Activated T-cell treated with anti-CD3 and anti-CD28 coated beads for 1 hour (primary cell): Measurements from ENCODE around the gene SHQ1.
"Not testable (repeated sequence)": the region's sequence is repeated elsewhere in the genome, so short reads cannot be mapped to it uniquely, and the experiment has no call there.

Experiments
- DNase-seq: peaks from one replicate; pipeline ENCODE4 v3.0.0-alpha.2; 2020; ENCODE audit warnings: low read depth

The SHQ1 gene

DNA sequence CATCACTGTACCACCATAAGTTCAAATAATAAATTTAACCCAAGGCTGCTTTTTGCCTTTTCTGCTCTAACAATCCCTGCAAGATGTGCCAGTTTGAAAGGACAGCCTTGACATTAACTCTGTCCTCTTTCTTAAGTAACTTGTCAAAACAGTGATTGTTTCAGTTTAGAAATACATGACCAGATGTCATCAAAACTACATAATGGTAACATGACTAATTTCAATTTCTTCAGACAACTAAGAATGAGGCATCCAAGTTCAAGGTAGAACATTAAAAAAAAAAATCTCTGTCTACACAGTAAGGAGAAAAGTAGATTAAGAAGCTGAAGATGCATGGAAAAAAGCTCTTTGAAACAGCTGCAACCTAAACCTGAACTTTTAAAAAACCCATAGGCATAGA is 47.4 kb downstream of the SHQ1 start:
- DNase-seq, result no peak

DNA sequence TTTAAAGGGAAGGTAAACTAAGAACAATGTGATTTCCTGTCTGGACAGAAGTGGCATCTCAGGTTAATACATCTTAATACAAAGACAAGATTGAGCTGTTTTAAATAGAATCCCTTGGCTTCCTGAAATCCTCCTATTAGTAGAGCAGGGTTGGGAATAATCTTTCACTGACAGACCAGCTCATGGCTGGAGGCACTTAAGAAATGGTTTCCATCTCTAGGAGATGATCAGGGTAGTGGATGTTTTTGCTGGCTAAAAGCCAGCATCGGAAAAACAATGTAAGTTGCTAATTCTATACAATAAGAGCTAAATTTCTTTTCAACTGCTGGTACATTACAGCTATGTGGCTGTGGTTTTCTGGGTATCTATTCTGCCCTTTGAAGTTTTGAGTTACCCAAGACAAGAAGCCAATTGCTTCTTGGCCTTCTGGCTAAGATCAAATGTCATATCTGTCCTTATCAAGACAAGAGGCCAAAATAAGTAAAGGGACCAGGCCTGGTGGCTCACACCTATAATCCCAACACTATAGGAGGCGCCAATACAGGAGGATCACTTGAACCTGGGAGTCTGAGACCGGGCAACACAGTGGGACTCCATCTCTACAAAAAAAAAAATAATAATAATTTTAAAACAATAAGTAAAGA is 49.6 kb downstream of the SHQ1 start:
- DNase-seq, result no peak

DNA sequence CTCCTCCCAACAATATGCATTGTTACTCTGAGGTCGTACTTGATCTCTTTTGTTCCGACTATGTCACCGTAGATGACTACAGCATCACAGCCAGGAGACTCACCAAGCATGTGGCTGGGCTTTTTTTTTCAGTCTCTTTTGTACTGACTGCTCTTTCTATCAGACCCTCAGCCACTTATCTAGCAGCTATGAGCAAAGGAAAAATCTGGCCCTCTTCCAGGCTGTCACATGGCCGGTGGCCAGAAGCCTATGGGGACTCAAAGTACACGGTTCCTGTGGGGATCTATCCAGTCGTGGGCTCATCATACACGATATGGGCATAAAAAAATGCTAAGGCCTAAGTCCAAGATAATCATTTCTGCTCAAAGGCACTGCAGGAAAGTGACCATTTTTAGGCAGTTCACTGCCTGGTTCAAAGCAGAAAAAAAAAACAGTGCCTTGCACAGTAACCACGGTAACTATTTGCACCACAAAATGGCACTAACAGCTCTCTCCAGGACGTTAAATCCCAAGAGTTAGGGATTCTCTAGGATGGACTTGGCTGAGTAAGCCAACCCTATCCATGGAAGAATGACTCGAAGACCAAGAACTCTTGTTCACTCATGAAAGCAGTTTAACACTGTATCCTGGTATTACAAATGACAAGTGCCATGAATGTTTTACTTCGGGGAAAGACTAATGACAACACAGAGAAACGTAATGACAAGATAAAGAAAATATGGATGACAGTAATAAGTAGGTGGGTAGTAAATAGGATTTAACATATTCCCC is 50.3 kb downstream of the SHQ1 start:
- DNase-seq, result no peak

DNA sequence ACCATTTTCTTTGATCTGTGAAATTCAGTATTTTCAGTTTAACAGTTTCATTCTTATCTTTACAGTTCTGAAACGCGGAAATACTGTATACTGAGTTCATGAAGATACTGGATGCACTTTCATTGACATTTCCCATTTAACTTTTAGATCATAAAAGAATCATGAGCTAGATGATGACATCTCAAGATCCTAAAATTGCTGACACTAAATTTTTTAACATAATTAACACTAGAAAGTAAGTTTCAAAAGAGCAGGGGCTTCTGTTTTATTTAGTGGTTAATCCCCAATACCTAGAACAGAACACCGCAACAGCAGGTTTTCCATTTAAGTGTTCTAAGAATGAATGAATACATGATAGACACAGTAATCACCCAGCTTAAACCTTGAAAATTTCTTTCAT is 54.2 kb downstream of the SHQ1 start:
- DNase-seq, result no peak

DNA sequence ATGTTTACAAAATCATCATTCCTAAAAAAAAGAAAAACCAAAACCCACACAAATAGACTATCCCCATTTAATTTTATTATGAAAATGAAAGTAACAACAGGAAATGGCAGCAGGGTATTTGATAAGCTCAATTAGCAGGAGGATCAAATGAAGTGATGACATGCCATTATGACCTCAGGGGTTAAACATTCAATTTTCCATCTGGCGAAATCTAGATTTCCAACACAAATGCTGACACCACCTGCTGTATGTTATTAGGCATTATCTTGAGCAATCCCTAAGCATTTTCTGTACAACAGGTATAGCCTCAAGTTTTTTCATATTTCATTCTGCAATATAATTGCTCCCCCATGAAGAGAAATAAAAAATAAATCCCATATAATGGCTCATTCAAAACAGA is 57.1 kb downstream of the SHQ1 start:
- DNase-seq, result no peak

DNA sequence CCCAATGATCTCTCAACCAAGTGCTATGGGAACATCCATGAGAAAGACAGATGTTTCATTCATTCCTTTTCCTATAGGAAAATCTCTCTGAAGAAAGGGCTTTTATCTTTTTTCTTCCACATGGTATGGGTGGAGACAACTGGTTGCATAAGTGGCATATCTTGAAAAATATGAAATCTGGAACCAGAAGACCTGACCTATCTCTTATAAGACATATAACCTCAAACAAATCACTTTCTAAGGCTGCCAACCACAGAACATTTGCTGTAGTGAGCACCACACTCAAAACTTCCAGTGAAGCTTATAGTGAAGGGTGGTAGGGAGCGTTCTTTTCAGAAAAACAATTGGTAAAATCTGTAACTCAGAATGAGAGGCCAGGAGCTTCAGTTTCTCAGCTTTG is 58.5 kb downstream of the SHQ1 start:
- no peak for DNase-seq

DNA sequence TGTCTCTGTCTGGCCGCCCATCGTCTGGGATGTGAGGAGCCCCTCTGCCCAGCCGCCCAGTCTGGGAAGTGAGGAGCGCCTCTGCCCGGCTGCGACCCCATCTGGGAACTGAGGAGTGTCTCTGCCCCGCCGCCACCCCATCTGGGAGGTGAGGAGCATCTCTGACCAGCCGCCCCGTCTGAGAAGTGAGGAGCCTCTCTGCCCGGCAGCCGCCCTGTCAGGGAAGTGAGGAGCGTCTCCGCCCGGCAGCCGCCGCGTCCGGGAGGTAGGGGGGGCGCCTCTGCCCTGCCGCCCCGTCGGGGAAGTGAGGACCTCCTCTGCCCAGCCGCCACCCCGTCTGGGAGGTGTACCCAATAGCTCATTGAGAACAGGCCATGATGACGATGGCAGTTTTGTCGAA is 60.0 kb downstream of the SHQ1 start:
- not testable (repeated sequence) for DNase-seq

DNA sequence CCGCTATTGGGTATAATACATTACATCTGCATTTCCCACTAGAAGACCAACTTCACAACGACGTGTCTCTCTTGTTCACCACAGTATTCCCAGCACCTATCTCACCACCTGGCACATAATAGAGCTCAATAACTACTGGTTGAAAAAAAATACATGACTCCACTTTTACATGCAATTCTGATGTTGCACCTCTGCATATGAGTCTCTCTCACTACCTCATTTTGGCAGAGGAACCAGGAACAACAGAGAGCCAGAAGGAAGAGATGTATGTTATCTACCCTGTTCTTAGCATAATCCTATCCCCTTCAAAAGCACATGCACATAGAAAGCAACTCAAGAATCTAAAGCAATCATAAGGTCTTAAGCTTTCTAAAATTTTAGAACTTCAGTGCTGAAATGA is 61.6 kb downstream of the SHQ1 start:
- no peak for DNase-seq

DNA sequence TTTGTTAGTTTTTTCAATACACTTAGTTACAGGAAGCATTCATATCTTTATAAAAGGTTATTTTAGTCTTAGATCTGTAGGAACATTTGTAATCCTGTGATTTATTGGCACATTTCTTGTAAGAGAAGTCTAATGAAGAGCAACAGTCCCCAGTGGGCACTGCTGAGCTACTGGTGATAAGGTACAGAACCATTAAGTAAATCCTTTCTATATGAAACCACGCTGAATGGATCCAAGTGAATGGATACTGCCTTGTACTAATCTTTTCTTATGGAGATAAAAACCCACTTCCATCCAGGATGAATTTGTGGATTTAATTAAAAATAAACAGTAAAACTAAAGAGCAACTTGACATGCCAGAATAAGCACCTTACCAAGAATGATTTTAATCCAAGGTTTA is 64.0 kb downstream of the SHQ1 start:
- DNase-seq, result no peak

DNA sequence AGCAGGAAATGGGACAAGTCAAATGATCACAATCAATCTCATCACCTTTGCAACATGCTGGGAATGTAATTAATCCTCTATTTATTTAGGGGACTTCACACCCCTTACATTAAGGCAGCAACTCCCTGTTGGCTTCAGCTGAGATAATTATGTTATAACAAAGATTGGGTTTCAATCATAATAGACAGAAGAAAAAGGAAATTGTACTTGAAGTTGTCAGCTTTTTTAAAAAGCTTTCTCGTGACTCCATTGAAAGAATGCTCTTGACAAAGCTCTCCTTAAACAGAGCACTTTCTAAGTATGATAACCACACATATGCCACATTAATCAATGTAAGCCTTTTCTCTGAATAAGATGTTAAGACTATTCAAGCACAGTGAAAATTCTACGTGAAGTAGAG is 65.7 kb downstream of the SHQ1 start:
- DNase-seq, result no peak

DNA sequence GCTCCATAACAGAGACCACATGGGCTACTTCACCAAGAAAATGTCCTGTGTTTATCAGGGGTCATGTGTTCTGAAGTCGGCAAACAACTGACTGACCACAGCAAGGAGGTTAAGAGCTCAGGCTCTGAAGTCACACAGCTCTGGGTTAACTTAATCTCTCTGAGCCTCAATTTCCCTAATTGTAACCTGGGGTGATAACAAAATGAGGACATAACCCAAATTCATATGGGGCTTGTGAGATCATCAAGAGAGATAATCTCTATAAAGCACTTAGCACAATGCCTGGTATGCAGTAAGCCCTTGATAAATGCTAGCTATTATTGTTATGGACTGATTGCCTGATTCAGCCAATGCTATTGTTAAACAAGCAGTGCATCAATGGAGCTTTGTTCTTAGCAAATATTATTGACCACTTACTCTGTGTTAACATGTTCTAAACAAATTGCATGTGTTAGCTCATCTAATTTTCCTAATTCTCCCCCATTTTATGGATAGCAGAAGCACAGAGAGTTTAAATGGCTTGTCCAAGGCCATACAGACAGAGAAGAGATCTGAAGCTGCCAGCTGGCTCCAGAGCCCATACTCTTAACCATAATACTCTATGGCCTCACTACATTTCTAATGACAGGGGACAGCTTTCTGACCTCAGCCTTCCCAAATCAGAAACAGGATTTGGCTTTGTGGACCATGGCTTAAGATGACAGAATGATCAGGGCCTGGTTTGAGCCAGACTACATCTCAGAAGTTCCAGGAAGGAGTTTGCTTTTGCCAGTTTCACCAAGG is 78.3 kb downstream of the SHQ1 start:
- DNase-seq, result no peak

DNA sequence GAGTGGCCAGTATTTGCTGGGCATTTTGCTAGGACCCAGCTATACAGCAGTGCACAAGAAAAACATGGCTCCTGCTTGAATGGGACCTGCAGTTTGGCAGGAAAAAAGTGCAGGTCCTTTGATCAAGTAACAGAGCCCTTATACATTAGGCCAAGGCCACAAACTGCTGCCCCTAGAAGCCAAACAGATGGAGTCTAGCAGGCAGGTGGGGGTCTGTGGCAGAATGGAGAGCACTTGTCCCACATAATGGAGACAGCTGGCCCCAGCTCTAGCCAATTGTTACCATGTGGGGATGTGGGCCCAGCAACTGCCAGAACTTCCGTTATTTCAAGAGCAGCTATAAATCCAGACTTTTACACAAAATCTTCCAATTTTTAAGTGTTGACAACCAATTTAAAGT is 79.3 kb downstream of the SHQ1 start:
- no peak for DNase-seq

DNA sequence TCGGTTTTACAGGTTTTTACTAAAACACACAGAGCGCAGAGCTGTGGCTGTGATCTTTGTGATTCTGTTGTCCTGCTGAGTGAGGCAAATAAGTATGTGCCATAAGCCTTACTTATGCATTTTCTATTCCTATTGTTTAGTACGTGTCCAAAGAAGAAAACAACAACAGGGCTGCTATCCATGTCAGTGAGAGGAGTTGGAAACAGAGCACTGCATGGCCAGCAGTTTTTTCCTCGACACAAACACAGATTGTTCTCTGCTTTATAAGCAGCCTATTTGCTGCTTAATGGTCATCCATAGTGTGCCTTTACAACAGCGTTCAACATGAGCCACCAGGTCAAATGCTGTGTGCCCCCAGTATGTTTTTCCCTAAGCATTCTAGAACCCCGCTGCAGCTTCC is 79.8 kb downstream of the SHQ1 start:
- DNase-seq, result no peak

DNA sequence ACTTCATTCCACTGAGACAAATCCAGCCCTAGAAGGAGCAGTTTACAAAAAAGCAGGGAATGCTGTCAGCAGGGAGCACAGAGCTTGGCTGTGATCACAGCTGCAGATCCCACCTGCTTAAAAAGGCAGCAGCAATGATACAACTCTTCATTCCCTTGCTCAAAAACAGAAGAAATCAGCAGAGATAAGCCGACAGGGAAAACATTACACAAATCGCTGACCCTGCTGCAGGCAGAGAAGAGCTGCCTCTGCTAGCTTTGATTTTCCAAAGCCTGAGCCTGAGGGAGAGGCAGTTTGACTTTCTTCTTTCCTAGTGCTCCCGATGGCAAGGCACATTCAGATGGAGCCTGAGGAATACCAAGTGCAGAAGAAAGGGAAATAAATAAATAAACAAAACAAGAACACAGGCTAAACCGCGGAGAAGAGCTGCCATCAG is 80.2 kb downstream of the SHQ1 start:
- no peak for DNase-seq

DNA sequence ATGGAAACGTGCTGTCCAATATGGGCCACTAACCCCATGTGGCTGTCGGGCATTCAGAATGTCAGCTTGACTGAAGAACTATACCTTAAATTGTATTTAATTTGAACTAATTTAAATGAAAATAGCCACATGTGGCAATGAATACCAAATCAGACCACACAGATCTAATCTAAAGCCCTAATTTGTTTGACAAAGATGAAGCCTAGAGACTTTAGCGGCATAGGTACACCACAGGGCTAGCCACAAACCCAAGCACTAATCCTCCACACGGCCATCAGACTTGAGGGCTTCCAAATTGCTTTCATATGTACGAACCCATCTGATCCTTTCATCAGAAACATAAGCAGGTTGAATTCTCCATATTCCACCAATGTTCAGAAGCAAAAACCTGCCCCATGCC is 81.4 kb downstream of the SHQ1 start:
- DNase-seq, result no peak

DNA sequence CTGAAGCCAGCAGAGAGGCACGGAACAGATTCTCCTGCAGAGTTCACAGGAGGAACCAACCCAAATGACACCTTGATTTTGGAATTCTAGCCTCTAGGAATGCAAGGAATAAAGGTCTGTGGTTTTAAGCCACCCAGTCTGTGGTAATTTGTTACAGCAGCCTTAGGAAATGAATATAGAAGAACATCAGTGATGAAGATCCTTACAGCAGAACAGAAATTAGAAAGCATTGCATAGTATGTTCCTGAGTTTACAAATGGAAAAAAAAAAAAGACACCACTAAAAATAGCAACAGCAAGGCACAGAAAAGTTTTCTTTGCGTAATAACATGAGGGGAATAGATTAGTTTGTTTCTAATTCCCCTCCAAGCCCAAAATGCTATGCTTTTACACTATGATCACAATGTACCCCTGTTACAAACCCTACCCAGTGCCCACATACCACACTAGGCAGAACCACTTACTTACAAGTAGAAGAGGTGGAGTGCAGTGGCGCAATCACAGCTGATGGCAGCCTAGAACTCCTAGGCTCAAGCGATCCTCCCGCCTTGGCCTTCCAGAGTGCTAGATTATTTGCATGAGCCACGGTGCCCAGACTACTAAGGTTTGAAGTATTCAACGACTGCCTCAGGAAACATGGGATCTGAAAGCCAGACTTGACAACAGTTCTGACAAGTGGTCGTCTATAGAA is 84.3 kb downstream of the SHQ1 start:
- no peak for DNase-seq

DNA sequence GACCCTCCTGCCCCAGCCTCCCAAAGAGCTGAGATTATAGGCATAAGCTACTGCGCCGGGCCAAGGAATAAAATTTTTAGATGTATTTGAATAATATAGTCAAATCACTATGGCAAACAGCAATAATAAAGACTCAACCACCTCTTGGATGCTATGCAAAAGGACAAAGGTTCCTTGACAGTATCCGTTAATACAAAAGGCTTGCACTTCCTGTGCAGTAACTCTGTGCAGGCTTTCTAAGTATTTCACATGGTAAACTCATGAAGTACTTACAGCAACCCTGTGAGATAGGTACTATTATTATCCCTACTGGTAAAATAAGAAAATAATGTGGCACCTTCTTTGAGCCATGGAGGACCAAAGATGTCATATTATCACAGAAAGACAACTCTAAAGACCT is 86.8 kb downstream of the SHQ1 start:
- DNase-seq, result no peak

DNA sequence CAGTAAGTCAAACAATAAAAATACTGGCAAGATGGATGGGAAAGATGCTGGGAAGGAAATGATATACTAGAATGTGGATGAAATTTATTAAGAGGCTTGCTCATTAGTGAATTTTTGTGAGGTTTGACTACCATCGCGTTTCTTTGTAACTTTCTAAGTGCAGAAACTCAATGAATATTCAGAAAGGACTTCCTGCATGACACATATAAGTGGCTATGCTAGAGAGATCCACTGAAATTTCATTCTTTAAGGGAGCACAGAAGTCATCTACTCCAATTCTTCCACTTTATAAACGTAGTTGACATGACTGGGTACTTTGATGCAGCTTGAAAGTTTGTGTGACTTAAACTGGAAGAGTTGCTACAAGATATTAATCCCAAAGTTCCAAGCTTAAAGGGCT is 88.0 kb downstream of the SHQ1 start:
- DNase-seq, result no peak

DNA sequence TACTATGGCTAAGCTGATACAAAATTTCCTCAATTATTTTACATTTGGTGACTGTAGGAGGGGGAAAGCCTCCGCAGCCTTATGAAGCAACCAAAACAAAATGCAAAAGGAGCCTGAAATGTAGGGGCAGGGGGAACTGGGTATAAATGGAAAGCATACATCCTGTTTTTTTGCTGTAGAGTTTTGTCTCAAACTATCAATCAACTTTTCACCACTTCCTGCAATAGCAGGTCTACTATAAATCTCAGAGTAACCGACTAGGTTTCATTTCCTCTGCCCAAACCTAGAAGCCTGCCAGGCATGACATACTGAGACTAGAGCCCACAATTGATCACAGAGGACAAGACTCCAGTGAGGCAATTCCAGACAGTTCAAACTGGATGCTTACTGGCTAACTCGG is 91.3 kb downstream of the SHQ1 start:
- DNase-seq, result peak; percentile 22

DNA sequence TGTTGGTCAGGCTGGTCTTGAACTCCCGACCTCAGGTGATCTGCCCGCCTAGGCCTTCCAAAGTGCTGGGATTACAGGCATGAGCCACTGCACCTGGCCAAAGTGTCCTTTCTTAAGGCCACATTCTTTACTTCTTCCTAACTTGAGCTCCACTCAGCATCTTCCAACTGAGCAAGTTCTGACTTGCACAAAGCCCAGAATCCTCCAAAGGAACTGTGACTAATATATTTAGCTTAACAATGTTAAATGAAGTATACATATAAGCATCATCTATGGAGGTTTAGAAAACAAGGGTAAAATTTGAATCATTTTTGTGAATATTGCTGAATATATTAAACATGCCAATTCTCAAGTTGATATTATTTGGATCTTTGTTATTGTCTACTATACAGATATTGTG is 93.7 kb downstream of the SHQ1 start:
- no peak for DNase-seq

DNA sequence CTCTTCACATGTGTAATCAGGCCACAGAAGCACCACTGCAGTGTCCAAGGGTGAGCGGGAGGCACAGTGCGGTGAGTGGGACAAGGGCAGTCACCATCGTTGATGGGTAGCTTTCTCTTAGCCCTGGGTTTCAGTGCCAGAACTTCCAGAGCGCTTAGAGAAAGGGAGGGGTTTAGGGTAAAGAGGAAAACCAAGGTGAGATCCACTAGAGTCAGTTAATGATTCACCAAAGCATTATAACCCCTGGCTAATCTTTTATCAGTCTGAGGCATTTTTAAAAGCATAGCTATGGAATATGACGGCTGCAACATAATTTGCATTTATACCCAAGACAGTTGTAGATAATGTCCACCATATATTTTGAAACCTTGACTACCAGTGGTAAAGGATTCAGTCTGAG is 94.8 kb downstream of the SHQ1 start:
- DNase-seq, result no peak

DNA sequence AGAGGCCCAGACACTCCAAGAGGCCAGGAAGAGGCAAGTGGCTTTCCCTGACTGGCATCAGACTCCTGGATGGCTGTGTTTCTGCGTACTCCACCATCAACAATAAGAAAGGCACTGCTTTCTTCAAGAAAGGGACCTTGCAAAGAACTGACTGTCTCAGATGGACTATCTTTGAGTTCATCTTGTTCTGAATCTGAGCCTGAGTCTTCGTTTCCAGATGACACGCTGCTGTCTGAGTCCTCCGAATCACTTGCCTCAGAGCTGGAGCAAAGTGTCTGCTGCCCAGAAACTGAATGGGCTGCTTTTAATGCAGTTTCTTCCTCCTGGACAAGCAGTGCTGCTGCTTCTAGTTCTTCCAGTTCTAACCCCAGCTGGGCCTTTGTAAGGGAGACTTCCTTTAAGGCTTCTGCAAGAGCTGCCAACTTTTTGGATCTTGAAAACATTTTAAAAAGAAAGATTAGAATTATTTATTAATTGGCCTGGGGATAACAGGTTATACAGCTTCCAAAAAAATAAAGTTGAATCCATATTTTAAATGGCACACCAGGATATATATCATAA is 97.8 kb downstream of the SHQ1 start:
- no peak for DNase-seq
